ENCODE data around the gene PTPRN2.

The PTPRN2 gene

GRCh38 chr7:157544980-157545680 is 1042.5 kb downstream of the PTPRN2 start:
- no peak for DNase-seq

DNA sequence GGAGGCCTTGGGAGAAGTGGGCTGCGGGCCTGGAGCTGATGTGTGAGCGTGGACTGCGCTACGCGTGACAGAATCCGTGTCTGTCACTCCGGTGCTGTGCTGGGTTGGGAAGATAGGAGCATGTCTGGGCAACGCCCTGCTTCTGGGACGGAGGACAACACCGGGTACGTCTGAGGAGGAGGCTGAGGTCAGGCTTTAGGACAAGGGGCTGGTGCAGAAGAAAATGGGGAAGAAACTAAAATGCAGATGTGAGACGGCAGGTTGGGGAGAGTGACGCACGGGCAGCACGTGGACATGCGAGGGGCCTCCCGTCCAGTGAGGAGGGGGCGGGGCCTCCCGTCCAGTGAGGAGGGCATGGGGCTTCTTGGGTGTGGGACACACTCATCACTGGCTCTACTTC is 1043.4 kb downstream of the PTPRN2 start:
- no peak for DNase-seq

DNA sequence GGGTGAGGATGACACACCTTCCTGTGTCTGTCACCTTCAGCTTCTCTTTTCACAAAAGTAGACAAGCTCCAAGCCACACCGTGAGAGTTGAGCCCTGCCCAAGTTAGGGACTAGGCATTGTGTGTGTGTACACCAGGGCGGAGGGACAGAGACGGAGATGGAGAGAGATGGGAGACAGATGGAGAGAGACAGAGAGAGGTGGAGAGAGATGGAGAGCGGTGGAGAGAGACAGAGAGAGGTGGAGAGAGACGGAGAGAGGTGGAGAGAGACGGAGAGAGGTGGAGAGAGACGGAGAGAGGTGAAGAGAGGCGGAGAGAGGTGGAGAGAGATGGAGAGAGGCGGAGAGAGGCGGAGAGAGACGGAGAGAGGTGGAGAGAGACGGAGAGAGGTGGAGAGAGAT is 1043.8 kb downstream of the PTPRN2 start:
- DNase-seq: no peak

- DNase-seq: no peak
Observed at GRCh38 chr7:157543276-157543675, 1044.3 kb downstream of the PTPRN2 start.

GRCh38 chr7:157542068-157543021 is 1045.3 kb downstream of the PTPRN2 start:
- DNase-seq: no peak

DNA sequence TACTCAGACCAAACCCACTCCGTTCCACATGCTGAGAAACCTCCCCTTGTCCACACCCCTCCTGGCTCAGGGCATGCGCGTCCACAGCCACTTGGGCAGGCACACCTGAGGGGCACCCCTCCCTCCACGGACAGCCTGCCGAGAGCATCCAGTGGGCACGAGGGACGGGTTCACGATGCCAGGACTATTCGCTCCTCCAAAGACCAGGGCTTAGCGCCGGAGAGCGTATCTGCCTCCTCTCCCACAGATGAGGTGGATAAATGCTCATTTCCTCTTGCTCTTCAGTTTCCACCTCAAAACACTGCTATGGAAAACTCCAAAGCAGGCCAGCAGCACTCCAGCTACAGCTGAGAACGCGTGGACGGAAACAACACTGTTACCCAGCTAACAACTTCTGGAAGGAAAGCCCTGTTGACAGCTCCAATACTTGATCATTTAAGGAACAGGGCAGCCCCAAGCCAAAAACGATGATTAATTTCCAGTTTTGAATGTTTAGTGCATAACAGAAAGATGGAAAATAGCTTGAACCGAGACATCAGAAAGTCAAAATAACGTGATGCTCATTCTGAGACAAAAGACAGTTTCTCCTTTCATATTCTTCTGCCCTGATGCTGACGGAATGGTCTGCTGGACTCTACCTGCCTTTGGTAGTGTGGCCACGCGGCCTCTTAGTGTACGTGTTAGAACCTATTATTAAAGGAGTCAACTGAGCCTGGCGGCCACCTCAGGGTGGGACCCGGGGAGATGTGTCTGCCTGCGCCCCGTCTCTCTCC is 1046.1 kb downstream of the PTPRN2 start:
- no peak for DNase-seq

- no peak for DNase-seq
Observed at GRCh38 chr7:157540606-157541294, 1046.9 kb downstream of the PTPRN2 start.

DNA sequence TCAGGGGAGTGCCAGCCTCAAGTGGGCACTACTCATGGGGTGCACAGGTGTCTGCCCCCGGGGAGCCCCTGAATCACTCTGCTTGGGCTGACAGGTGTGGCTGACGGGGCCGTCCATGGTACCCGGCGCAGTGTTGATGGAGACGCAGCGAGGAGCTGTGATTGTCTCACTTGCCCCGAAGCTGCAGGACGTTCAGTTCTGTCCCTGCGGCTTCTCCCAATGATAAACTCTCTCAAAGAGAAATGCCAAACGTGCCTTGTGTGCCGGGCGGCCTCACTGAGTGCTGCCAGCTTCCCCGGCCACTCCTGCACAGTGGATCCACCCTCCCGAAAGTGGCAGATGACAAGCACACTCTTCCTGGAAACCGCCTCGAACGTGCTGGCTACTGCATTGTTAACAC is 1047.6 kb downstream of the PTPRN2 start:
- no peak for DNase-seq

DNA sequence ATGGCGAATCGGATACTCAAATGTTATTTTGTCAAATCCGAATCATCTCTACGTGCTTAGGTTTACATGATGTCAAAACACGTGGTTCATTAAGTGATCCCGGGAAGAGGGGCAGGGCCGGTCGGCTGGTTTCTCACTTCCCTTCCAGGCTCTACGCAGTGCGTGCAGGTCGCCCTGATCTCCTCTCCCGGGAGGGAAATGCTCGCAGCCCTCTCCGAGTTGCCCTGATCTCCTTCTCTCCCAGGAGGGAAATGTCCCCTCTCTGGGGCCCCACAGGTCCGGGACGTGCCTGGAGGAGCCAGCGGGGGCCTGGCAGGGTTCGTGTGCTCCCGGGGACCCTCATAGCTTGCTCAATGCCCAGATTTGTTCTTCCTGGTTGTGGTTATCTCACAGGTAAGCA is 1048.1 kb downstream of the PTPRN2 start:
- no peak for DNase-seq

DNA sequence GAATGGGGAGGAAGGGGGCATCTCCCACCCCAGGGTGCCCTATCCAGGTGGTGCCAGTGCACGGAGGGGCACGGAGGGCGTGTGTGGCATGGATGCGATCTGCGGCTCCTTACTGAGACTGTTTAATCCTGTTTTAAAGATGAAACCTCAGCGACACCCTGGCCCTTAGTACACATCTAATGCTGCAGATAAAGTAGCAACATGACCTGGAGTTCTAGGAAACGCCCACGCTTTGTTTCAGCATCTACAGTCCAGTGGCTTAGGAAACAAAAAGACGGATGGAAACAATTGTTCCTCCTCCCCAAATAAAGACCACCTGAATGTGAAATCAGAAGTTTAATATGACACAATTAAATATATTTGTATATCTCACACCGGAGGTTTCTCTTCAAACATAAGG is 1048.9 kb downstream of the PTPRN2 start:
- DNase-seq: no peak

DNA sequence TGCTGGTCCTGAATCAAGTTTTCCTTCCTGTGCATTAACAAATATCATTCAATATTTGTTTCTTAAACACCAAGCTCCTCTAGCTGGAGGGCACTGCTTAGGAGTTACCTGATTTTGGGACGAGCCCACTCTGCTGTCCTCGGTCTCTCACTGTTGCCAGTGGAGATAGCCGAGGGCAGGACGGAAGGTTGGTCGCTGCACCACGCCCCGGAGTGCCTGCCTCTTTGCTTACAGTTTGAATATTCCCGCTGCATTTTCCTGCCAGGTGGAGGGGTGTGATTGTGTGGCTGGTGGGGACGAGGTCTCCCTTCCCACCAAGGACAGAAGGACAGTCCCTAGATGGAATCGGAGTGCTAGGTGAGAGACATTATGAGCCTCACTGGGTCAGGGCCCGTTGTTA is 1049.3 kb downstream of the PTPRN2 start:
- no peak for DNase-seq

GRCh38 chr7:157537056-157537455 is 1050.6 kb downstream of the PTPRN2 start:
- no peak for DNase-seq

DNA sequence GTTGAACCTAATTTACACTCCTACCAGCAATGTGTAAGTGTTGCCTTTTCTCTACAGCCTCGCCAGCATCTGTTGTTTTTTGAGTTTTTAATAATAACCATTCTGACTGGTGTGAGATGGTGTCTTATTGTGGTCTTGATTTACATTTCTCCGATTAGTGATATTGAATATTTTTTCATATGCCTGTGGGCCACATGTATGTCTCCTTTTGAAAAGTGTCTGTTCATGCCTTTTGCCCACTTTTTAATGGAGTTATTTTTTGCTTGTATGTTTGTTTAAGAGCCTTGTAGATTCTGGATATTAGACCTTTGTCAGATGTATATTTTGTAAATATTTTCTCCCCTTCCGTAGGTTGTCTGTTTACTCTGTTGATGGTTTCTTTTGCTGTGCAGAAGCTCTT is 1055.6 kb downstream of the PTPRN2 start:
- no peak for DNase-seq

- no peak for DNase-seq
Observed at GRCh38 chr7:157529768-157530560, 1057.7 kb downstream of the PTPRN2 start.

DNA sequence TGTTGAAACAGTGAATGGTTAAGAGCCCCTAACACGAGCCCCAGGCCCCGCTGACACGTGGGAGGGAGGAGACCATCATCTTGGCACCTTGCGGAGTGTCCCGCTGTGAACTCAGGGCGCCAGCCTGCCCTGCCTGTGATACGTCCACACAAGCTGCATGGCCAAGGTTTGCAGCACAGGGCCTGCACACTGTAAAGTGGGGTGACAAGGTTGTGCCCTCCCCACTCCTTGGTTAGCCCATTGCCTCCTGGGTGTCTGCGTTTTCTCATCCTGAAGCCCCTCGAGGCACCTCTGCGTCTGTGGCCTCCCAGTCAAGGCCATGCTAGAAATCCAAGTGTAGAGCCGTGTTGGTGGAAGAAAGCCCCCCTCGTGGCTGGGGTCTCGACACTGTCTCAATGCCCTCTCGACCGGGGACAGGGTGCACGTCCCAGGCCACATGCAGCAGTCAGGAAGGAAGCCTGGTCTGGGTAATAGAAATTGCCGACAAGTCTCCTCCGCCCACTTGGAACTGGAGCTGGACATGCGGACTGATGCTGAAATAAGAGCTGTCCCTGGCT is 1058.8 kb downstream of the PTPRN2 start:
- no peak for DNase-seq

GRCh38 chr7:157527686-157528085 is 1059.9 kb downstream of the PTPRN2 start:
- no peak for DNase-seq

DNA sequence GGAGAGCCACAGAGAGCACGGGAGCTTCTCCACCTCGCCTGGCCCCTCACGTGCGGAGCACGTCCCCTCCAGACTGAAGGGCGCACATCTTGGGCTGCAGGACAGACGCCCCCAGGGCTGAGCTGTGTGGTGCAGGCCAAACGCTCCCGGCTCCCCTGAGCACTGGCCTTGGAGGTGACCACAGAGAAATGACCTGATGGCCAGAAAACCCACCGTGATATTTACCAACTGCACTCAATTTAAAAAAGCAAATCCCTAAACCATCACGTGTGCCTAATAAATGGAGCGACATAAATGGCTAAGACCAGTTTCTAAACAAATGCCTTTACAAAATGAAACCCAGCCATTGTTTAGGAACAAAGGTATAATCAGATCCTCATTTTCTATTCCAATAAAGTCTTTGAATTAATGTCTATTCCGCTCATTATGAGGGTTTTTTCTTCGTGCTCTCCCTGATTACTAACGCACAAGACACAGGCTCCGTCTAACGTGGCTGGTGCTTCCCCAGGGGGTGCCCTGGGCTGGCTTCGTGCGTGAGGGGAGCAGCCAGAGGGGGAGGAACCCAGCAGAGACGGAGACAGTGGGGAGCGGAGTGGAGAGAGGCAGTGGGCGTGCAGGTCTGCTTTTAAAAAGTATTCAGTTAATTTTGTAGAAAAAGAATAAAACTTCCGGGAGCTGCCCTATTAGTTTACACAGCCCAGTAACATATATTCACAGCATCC is 1060.5 kb downstream of the PTPRN2 start:
- no peak for DNase-seq

- DNase-seq: no peak
Observed at GRCh38 chr7:157526005-157526912, 1061.4 kb downstream of the PTPRN2 start.

- no peak for DNase-seq
Observed at GRCh38 chr7:157525491-157525915, 1062.1 kb downstream of the PTPRN2 start.

All from right kidney (tissue), 1 donor.